ENCODE data around the gene DRG2.

Gene DRG2

GRCh38 chr17:18087610-18088491 lies at the start of gene DRG2:
DRG2 (plus strand) TSS chr17:18087948; CDS start chr17:18088024, 76 bp downstream.
- peak; percentile 94 for DNase-seq

GRCh38 chr17:18038149-18038850 lies 49.4 kb upstream of the DRG2 start:
- no peak for DNase-seq

GRCh38 chr17:18038861-18039534 lies 48.8 kb upstream of the DRG2 start, which contains the start of the genes ATPAF2 and GID4:
ATPAF2 (minus strand) TSS chr17:18039168; CDS start chr17:18039013, 155 bp downstream.
GID4 (plus strand) TSS chr17:18039408; CDS start chr17:18039465, 57 bp downstream.
- DNase-seq: peak; percentile 100

GRCh38 chr17:18039535-18040260 lies 48.0 kb upstream of the DRG2 start:
- DNase-seq: no peak

- DNase-seq: no peak
Observed at GRCh38 chr17:18040261-18040858, 47.4 kb upstream of the DRG2 start.

- no peak for DNase-seq
Observed at GRCh38 chr17:18041776-18042175, 46.0 kb upstream of the DRG2 start.

GRCh38 chr17:18042983-18043382 lies 44.8 kb upstream of the DRG2 start:
- no peak for DNase-seq

- no peak for DNase-seq
Observed at GRCh38 chr17:18043491-18043890, 44.3 kb upstream of the DRG2 start.

- no peak for DNase-seq
Observed at GRCh38 chr17:18044609-18045008, 43.1 kb upstream of the DRG2 start.

- DNase-seq: no peak
Observed at GRCh38 chr17:18045691-18046350, 41.9 kb upstream of the DRG2 start.

- no peak for DNase-seq
Observed at GRCh38 chr17:18055597-18055996, 32.2 kb upstream of the DRG2 start.

- no peak for DNase-seq
Observed at GRCh38 chr17:18056214-18056613, 31.5 kb upstream of the DRG2 start.

- no peak for DNase-seq
Observed at GRCh38 chr17:18059283-18059682, 28.5 kb upstream of the DRG2 start.

- no peak for DNase-seq
Observed at GRCh38 chr17:18064053-18064452, 23.7 kb upstream of the DRG2 start.

- no peak for DNase-seq
Observed at GRCh38 chr17:18065546-18065945, 22.2 kb upstream of the DRG2 start.

GRCh38 chr17:18066866-18067265 lies 20.9 kb upstream of the DRG2 start:
- no peak for DNase-seq

- no peak for DNase-seq
Observed at GRCh38 chr17:18069101-18069500, 18.6 kb upstream of the DRG2 start.

- peak; percentile 49 for DNase-seq
Observed at GRCh38 chr17:18070861-18071340, 16.8 kb upstream of the DRG2 start.

GRCh38 chr17:18071751-18072150 lies 16.0 kb upstream of the DRG2 start:
- no peak for DNase-seq

GRCh38 chr17:18074566-18075272 lies 13.0 kb upstream of the DRG2 start:
- DNase-seq: no peak

- DNase-seq: no peak
Observed at GRCh38 chr17:18076936-18077335, 10.8 kb upstream of the DRG2 start.

All from right hindlimb (tissue), 1 donor.